Suppressor macrophage treated with lipopolysaccharide for 1 hour (primary cell): ENCODE measurements around the gene LSM2.
"Not testable (repeated sequence)": the region's sequence is repeated elsewhere in the genome, so short reads cannot be mapped to it uniquely, and the experiment has no call there.

Experiments used
- DNase-seq, 3 donors: peaks; one replicate each; pipeline ENCODE4 v3.0.0-alpha.2; 2020 to 2022

The LSM2 gene

DNA sequence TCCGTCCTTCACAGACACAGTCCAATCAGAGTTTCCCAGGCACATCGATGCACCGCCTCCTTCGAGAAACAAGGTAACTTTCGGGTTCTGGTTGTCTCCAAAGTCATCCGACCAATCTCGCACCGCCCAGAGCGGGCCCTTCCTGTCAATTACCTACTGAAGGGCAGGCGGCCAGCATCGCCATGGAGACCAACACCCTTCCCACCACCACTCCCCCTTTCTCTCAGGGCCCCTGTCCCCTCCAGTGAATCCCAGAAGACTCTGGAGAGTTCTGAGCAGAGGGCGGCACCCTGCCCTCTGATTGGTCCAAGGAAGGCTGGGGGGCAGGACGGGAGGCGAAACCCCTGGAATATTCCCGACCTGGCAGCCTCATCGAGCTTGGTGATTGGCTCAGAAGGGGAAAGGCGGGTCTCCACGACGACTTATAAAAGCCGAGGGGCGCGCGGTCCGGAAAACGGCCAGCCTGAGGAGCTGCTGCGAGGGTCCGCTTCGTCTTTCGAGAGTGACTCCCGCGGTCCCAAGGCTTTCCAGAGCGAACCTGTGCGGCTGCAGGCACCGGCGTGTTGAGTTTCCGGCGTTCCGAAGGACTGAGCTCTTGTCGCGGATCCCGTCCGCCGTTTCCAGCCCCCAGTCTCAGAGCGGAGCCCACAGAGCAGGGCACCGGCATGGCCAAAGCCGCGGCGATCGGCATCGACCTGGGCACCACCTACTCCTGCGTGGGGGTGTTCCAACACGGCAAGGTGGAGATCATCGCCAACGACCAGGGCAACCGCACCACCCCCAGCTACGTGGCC, 20.7 kb upstream of the LSM2 start, which contains the start of gene HSPA1B:
HSPA1B (plus strand) TSS at position 453 of the 794 bp plus-strand sequence; CDS start at position 666, 213 bp downstream.
- peak; percentile 97 to 98 (median 98) for DNase-seq

DNA sequence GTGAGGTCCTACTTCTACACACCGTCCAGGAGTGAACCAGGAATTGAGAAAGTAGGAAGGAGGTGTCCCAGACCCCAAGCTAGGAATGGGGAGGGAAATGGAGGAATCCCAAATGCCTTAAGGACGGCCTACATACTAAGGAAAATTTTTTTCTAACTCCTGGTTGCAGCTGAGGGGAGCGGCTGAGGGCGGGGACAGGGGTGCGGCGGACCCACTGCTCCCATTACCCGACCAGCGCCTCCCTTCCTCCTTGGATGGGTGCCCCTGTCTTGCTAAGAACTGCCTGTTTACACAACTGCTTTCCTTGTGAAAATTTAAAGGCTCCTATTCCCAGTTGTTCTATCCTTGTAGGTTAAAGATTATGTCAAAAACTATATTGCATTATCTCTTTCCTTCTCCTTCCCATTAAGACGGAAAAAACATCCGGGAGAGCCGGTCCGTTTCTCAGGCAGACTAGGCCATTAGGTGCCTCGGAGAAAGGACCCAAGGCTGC, 20.1 kb upstream of the LSM2 start:
- DNase-seq, result peak in 1 of 3 donors; percentile 71

DNA sequence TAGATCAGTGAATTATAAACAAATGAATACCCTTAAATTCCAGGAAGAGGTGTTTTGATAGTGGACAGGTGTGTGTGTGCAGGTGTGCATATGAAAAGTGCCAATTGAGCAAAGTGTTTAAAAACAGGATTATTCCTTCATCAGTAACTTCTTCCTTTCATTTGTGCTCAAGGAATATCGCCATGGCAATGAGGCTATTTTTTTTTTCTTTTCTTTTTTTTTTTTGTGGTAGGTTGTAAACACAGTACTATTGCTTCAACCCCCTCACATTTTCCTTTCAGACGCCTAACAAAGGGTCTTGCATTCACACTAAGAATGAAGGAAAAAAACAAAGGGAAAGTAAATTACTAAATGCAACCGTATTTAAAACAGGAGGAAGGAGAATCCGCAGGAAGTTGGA, 18.8 kb upstream of the LSM2 start:
- DNase-seq, result no peak

DNA sequence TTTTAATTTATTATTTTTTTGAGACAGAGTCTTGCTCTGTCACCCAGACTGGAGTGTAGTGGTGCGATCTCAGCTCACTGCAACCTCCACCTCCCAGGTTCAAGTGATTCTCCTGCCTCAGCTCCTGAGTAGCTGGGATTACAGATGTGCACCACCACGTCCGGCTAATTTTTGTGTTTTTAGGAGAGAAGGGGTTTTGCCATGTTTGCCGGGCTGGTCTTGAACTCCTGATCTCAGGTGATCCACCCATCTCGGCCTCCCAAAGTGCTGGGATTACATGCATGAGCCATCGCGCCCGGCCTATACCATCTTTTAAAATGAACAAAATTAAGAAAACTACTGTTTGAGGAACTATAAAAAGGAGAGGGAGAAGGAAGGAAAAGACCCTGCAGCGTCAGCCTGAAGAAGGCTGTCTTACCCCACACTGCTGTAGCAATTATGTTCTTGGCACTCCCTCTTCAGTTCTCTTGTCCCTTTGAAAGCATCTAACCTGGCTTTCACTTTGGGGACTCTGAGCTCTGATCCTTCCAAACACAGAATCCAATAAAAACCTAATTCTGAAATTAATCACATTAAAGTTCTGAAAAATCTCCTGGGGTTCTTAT, 16.9 kb upstream of the LSM2 start:
- DNase-seq, result peak; percentile 22 to 44 (median 37)

DNA sequence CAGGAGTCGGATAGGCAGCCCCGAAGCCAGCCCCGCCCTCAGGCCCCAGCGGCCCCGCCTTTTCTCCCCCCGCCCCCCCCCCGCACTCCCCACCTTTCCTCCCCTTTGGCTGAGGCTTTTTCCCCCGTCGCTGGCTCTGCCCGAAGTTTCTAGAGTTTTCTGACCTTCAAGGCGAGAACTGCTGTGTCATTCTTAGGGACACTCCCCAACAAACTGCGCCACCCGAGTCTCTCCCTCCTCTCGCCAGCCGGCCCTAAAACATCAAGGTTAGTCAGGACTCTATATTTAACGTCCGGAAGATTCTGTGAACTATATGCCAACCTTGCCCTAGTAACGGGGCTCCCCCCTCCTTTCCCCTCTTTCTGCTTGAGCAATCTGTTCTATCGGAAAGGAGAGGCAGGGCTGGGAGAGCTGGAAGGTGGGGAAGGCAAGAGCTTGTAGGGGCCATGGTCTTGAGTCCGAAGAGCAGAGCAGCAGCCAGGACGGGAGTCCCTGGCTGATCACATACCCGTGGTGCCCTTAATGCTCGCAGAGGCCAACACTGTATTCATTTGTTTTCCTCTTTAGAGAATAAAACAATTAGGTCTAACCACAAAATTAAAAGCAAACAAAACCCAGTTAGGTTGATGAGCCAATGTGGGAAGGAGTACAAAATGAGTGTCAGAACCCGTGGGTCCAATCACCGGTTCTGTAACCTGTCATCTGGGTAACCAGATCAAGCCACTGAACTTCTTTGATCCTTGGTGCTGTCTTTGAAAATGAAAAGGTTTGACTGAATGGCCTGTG, 15.5 kb upstream of the LSM2 start:
- peak; percentile 92 to 97 (median 93) for DNase-seq

DNA sequence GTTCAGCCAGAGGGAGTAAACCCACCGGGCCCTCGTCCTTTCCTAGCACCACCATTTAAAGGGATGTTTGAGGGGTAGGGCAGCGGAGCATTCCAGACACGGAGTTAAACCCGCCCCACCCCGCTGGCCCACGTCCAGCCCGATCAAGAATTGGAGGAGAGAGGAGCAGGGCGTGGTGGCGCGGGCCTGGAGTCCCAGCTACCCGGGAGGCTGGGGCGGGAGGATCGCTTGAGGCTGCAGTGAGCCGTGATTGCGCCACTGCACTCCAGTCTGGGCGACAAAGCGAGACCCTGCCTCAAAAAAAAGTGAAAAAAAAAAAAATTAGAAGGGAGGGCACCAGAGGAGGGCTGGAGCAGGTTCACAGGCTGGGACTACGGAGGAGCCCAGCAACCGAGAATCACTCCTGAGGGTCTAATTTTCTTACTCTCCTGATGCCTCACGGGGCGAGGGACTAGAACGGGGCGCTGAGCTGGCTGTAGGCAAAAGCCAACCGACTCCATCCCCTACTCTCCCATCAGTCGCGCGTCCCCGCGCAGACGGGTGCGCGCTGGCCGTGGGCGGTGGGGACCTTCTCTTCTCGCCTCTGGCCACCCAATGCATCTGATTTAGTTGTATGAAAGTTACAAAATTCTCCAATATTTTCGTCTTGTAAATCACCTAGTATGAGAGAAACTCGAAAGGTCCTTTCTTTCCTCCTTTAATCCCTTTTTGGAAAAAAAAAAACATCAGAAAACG, 14.7 kb upstream of the LSM2 start:
- peak; percentile 76 to 87 (median 78) for DNase-seq

DNA sequence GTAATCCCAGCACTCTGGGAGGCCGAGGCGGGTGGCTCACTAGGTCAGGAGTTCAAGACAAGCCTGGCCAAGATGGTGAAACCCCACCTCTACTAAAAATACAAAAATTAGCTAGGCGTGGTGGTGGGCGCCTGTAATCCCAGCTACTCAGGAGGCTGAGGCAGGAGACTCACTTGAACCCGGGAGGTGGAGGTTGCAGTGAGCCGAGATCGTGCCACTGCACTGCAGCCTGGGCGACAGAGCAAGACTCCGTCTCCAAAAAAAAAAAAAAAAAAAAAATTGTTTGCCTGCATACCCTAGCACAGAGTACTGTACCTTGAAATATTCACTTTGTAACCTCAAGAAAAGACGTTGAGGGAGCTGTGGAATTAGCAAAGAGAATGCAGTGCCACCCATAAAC, 13.6 kb upstream of the LSM2 start:
- DNase-seq, result not testable (repeated sequence)

DNA sequence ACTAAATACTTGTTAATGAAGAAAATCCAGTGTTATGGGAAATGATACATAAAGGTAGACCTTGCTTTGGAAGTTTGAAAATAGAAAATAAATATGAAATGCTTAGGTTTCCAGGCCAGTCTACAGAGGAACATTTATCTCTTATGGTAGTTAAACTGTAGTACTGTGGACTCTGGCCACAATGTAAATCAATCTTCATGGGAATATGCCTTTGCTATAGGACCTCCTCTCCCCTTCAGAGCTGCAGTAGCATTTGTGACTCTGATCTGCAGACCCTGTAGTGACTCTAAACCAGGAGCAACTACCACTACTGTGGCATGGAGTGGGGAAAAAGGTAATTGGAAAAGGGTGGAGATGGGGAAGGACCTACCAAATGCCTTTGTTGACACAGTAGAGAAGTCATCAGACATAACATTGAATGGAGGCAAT, 13.1 kb upstream of the LSM2 start:
- DNase-seq, result no peak

DNA sequence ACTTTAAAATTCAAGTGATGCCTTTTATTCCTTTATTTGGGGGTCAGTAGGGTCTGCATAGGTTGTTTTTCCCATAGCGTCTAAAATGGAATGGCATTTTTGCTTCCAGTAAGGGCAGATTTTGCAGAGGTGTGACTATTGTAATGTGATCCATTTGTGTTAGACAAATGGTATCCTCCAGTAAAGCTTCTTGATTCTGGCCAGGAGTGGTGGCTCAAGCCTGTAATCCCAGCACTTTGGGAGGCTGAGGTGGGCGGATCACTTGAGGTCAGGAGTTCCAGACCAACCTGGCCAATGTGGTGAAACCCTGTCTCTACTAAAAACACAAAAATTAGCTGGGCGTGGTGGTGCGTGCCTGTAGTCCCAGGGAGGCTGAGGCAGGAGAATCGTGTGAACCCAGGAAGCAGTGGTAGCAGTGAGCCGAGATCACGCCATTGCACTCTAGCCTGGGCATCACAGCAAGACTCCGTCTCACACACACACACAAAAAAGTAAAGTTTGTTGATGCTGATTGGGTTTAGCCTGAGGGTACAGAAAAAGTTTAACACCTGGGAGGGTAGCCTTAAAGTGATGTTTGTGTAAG, 11.3 kb upstream of the LSM2 start:
- DNase-seq, result not testable (repeated sequence)

DNA sequence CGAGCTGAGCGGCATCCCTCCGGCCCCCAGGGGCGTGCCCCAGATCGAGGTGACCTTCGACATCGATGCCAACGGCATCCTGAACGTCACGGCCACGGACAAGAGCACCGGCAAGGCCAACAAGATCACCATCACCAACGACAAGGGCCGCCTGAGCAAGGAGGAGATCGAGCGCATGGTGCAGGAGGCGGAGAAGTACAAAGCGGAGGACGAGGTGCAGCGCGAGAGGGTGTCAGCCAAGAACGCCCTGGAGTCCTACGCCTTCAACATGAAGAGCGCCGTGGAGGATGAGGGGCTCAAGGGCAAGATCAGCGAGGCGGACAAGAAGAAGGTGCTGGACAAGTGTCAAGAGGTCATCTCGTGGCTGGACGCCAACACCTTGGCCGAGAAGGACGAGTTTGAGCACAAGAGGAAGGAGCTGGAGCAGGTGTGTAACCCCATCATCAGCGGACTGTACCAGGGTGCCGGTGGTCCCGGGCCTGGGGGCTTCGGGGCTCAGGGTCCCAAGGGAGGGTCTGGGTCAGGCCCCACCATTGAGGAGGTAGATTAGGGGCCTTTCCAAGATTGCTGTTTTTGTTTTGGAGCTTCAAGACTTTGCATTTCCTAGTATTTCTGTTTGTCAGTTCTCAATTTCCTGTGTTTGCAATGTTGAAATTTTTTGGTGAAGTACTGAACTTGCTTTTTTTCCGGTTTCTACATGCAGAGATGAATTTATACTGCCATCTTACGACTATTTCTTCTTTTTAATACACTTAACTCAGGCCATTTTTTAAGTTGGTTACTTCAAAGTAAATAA, 10.6 kb upstream of the LSM2 start:
- peak in 2 of 3 donors; percentile 68 to 73 for DNase-seq

DNA sequence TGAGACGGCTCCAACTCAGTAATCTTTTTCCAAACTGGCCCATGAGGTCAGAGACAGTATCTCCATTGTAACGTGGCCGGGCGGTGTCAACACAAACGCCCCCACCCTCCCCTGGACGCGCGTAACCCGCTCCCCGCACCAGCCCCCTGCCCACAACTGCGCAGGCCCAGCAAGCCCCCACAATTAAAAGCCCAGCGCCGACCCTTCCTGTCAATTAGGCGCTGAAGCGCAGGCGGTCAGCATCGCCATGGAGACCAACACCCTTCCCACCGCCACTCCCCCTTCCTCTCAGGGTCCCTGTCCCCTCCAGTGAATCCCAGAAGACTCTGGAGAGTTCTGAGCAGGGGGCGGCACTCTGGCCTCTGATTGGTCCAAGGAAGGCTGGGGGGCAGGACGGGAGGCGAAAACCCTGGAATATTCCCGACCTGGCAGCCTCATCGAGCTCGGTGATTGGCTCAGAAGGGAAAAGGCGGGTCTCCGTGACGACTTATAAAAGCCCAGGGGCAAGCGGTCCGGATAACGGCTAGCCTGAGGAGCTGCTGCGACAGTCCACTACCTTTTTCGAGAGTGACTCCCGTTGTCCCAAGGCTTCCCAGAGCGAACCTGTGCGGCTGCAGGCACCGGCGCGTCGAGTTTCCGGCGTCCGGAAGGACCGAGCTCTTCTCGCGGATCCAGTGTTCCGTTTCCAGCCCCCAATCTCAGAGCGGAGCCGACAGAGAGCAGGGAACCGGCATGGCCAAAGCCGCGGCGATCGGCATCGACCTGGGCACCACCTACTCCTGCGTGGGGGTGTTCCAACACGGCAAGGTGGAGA, 8.5 kb upstream of the LSM2 start, which contains the start of the genes HSPA1A and HSPA1L:
HSPA1A (plus strand) TSS at position 519 of the 814 bp plus-strand sequence; CDS start at position 733, 214 bp downstream.
HSPA1L (minus strand) TSS at position 259 of the 814 bp plus-strand sequence. CDS start 3,311 bp downstream, outside the sequence.
- peak; percentile 94 to 97 (median 96) for DNase-seq

DNA sequence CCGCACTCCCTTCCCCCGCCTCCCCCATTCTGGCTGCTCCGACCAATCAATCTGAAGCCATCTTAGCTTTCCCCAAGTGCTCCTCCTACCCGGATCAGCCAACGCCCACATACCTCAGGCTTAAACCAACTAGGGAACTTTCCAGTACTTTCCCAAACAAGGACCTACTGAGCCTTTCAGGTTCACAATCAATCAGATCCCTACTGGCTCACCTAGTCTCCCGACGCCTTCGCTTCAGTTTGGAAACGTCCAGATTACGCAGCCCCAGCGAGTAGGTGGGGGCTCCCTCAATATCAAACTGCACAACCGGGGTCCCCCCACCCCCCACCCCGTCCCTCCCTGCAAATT, 7.9 kb upstream of the LSM2 start:
- DNase-seq, result peak; percentile 97 to 99 (median 98)

DNA sequence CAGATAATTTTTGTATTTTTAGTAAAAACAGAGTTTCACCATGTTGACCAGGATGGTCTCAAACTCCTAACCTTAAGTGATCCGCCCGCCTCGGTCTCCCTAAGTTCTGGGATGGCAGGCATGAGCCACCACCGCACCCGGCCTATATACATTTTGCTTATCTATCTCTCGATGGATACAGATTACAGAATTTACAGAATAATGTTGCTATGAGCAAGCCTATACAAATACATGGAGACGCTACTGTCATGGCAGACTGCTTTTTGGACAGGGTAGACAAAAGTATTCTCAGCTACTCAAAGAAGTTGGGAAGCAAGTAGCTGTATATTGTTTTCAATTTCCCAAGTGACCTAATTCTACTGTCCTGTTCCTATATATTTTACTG, 6.7 kb upstream of the LSM2 start:
- DNase-seq, result no peak

DNA sequence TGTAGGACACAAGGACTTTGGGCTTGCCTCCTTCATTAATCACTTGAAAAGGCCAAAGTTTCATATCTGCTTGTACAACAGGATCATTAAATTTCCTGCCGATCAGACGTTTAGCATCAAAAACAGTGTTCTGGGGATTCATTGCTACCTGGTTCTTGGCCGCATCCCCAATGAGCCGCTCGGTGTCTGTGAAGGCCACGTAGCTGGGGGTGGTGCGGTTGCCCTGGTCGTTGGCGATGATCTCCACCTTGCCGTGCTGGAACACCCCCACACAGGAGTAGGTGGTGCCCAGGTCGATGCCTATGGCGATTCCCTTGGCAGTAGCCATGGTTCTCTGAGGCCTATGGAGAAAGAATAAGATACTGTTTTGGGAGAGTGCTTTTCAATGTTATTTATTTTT, 4.9 kb upstream of the LSM2 start:
- no peak for DNase-seq

DNA sequence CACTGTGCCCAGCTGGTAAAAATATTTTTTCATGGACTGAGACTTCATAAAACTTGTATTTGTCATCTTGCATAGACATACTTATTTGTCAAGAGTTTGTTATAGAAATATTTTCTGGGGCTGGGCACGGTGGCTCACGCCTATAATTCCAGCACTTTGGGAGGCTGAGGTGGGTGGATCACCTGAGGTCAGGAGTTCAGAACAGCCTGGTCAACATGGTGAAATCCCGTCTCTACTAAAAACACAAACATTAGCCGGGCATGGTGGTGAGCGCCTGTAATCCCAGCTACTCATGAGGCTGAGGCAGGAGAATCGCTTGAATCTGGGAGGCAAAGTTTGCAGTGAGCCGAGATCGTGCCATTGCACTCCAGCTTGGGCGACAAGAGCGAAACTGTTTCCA, 1.8 kb upstream of the LSM2 start:
- DNase-seq, result not testable (repeated sequence)

DNA sequence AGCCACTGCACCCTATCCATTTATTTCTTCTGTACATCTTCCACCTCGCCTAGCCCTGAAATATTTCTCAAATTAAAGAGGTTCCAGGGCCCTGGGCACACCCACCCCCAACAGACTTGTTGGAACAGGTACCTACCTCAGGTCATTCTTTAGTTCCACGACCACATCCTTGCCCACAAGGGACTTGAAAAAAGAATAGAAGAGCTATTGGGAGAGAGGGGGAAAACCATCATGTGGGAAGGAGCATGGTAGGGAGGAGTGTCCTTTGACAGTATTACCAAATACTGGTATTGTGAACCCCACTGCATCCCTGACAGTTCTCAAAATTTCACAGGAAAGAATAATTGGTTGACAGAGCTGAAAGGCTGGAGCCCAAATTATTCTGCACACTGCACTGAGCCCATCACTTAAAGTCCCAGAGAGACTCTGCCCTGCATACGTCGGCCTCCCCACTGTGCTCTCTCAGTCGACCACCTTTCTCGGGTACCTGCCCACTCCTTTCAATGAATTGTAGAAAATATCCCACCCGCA, 762 bp downstream of the LSM2 start:
- DNase-seq, result peak in 1 of 3 donors; percentile 18

DNA sequence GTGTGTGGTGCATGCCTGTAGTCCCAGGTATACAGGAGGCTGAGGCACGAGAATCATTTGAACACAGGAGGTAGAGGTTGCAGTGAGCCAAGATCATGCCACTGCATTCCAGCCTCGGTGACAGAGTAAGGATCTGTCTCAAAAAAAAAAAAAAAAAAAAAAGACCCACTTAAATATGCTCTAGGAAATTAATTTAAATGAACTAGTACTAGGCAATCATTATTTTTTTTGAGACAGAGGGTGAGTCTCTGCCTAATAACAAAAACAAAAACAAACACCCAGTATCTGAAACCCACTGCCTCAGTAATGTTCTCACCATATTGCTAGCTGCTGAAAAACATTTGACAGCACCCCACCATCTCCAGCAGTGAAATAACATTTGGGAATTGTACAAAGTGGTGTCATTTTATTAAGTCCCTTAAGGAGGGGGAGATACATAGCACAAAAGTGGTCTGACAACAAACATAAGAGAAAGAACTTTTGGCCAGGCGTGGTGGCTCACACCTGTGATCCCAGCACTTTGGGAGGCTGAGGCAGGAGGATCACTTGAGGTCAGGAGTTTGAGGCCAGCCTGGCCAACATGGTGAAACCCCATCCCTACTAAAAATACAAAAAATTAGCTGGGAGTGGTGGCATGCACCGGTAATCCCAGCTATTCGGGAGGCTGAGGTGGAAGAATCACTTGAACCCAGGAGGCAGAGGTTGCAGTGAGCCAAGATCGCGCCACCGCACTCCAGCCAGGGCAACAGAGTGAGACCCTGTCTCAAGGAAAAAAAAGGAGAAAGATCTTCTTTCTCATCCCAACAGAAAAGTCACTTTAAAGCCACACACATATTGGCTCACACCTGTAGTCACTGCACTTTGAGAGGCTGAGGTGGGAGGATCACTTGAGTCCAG, 5.5 kb downstream of the LSM2 start:
- not testable (repeated sequence) for DNase-seq

DNA sequence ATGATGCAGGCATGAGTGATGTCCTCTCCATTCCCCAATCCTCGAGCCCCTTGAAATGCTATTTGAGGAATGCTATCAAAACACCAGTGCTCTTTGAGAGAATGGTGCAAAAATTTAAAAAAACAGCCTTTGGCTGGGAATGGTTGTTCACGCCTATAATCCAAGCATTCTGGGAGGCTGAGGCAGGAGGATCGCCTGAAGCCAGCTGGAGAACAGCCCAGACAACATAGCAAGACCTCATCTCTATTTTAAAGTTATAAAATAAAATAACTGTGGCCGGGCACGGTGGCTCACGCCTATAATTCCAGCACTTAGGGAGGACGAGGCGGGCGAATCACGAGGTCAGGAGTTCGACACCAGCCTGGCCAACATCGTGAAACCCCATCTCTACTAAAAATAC, 7.0 kb downstream of the LSM2 start:
- DNase-seq, result no peak

DNA sequence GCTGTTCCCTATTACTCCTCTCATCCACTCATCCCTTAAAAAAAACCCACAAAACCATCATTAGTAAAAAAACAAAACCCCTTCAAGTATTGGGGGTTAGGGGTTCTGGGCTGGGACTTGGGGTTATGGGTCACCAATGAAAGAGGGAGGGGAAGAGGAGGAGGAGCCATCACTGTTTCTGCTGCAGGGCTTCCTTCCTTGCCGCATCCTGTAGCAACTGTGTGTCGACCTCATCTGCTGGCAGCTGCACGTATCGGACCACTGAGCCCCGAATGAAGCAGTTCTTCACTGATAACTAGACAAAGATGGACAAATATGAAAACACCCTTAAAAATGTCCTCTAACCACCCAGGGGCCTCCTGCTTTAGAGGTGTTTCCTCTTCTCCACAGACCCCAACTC, 9.2 kb downstream of the LSM2 start:
- no peak for DNase-seq
